Measurements from ENCODE around the gene DYSF. TPM values are rescaled to one million over a fixed set of nuclear protein-coding genes. Genes with fewer than 3 reads are reported as not detected.

Gene DYSF
- total RNA-seq, 1 experiment from 2014 or later, result 5.5 TPM

DNA sequence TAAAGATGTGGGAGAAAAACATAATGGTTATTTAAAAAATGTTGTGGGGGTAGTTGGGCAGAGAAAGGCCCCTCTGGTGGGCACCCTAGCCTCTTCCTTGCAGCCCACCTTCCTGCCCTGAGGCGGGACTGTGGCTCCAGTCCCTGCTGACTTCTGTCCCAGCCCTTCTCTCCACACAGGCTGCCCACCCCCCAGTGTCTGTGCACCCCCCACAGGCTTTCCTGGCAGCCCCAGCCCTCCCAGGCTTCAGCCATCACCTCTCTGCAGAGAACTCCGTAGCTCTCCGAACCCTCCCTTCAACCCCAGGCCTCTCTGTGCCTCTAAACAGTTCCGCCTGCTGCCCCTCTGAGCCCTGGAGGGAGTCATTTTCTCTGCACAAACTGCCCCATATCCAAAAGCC, 75.4 kb downstream of the DYSF start:
- Histone ChIP-seq H3K56ac (ENCODE audit: insufficient read length, low read depth, low read length) (no peak overlapping the region), H4K8ac (replicated peaks; ENCODE audit: insufficient read length, low read depth, low read length) (no peak overlapping the region), H3K14ac (ENCODE audit: insufficient read depth, low read length) (no peak overlapping the region), H2BK5ac (ENCODE audit: insufficient read length, low read length) (no peak overlapping the region), H3K27me3 (ENCODE audit: insufficient read depth, low read length) (no peaks in the 10 kb centered on the region), H3K4ac (ENCODE audit: low read depth, low read length) (no peak overlapping the region), H2BK120ac (ENCODE audit: low read depth, low read length, poor library complexity, severe bottlenecking) (no peak overlapping the region), H4K20me1 (ENCODE audit: control insufficient read depth, insufficient read depth, insufficient read length) (no peaks in the 10 kb centered on the region), H3K23ac (ENCODE audit: insufficient read length, low read depth, low read length) (no peak overlapping the region), H3K79me1 (ENCODE audit: insufficient read depth, low read depth, low read length, poor library complexity, severe bottlenecking) (no peaks in the 10 kb centered on the region), H3K18ac (ENCODE audit: insufficient read length, low read depth, low read length) (no peak overlapping the region), H3K23me2 (ENCODE audit: insufficient read length, low read depth, low read length, poor library complexity, severe bottlenecking) (no peaks in the 10 kb centered on the region), H2BK12ac (ENCODE audit: insufficient read length, low read depth, low read length) (no peak overlapping the region), H2AFZ (ENCODE audit: low read length) (no peak overlapping the region), H3K9me3 (ENCODE audit: control insufficient read depth, low read depth, low read length) (no peaks in the 10 kb centered on the region), H3K79me2 (ENCODE audit: insufficient read depth, low read length) (no peaks in the 10 kb centered on the region), H2BK20ac (ENCODE audit: low read depth, low read length, poor library complexity, severe bottlenecking) (no peak overlapping the region), H3K27ac (ENCODE audit: insufficient read length, low read depth, low read length) (no peak overlapping the region), H3K4me2 (ENCODE audit: insufficient read depth, insufficient read length, low read length) (no peak overlapping the region), H3T11ph (ENCODE audit: low read length) (no peak overlapping the region), H3K9ac (ENCODE audit: extremely low read depth, insufficient read length, low read length) (no peak overlapping the region), H2BK15ac (ENCODE audit: low read depth, low read length) (no peak overlapping the region), H2AK5ac (ENCODE audit: insufficient read length, low read length) (no peak overlapping the region), H3K4me1 (ENCODE audit: insufficient read depth, low read length) (no peaks in the 10 kb centered on the region; the same call in 1 of the 2 replicates), H4K91ac (ENCODE audit: insufficient read length, low read depth, low read length) (no peak overlapping the region), H4K5ac (ENCODE audit: insufficient read length, low read depth, low read length) (no peak overlapping the region)
- H3K4me1 Mint-ChIP-seq, result peaks cover 27 to 34% of the 10 kb centered on the region in 2 experiments
- no peak for DNase-seq
- H3K27me3 Mint-ChIP-seq (ENCODE audit: low read depth), result peaks cover 3% of the 10 kb centered on the region
- no peak overlapping the region; a peak in 1 of 7 replicates for H3K27ac Mint-ChIP-seq
- H3K4me3 Mint-ChIP-seq, result no peak overlapping the region
- WGBS (ENCODE audit: extremely low coverage, insufficient read length, low lambda C conversion rate), result no CpG with 5 or more reads among the region's 4 CpGs
- no peaks in the 10 kb centered on the region for H3K36me3 Mint-ChIP-seq (ENCODE audit: insufficient read depth in 1 of 3, low read depth in 3 of 3)
- TF ChIP-seq, protein P1, sequence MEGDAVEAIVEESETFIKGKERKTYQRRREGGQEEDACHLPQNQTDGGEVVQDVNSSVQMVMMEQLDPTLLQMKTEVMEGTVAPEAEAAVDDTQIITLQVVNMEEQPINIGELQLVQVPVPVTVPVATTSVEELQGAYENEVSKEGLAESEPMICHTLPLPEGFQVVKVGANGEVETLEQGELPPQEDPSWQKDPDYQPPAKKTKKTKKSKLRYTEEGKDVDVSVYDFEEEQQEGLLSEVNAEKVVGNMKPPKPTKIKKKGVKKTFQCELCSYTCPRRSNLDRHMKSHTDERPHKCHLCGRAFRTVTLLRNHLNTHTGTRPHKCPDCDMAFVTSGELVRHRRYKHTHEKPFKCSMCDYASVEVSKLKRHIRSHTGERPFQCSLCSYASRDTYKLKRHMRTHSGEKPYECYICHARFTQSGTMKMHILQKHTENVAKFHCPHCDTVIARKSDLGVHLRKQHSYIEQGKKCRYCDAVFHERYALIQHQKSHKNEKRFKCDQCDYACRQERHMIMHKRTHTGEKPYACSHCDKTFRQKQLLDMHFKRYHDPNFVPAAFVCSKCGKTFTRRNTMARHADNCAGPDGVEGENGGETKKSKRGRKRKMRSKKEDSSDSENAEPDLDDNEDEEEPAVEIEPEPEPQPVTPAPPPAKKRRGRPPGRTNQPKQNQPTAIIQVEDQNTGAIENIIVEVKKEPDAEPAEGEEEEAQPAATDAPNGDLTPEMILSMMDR (conservative IDR thresholded peaks at IDR 0.05), result no peak
- H3K9me3 Mint-ChIP-seq, result no peaks in the 10 kb centered on the region

All from H9 (cell line).